LNCAP (cell line): Measurements from ENCODE around the gene ZNF57.

Experiments used
- TF ChIP-seq, protein P1 (sequence below): fragments of 450-650 bp; IDR thresholded peaks from 2 replicates; pipeline ENCODE4 v1.5.1; 2017; ENCODE audit warnings: mild to moderate bottlenecking

The ZNF57 gene

DNA sequence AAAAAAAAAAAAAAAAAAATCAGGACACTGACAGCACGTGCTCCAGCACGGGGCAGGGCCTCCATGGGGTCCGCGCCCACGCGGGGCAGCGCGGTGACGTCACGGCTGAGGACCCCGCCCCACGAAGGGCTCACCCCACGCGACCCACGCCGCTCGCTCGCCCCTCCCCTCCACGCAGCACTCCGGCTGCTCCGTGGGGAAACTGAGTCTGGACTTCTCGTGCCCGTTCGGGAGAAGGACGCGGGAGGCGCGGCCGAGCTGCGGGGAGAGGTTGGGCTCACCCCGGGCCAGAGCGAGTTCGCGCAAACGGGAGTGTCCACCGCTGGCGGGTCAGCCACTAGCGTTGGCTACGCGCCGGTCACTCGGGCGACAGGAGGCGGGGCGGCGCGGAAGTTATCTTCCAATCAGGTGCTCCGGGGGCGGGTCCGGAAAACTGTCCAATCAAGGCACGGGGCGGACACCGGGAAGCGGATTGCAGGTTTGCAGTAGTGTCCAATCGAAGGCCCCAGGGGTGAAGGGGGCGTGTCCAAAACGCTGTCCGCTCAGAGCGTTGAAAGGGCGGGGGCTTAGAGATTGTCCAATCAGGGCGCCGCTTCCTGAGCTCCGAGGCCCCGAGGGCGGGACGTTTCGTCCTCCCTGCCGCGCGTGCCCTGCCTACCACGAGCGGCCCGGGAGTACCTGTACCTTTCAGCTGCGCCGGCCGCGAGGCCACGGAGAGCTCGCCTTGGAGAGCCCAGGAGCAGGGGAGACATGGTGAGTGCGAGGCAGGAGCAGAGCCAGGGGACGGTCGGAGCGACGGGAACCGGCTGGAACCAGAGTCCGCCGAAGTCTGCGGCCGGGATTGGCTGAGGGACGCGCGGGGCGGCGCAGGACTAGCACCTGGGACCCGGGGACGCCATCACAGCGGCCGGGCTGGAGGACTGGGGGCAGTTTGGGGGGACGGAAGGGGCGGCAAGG lies at the start of gene ZNF57:
TSS of gene ZNF57 (plus strand) at position 633 of the 957 bp plus-strand sequence. CDS start at position 751, 118 bp downstream.
- TF ChIP-seq, protein P1, sequence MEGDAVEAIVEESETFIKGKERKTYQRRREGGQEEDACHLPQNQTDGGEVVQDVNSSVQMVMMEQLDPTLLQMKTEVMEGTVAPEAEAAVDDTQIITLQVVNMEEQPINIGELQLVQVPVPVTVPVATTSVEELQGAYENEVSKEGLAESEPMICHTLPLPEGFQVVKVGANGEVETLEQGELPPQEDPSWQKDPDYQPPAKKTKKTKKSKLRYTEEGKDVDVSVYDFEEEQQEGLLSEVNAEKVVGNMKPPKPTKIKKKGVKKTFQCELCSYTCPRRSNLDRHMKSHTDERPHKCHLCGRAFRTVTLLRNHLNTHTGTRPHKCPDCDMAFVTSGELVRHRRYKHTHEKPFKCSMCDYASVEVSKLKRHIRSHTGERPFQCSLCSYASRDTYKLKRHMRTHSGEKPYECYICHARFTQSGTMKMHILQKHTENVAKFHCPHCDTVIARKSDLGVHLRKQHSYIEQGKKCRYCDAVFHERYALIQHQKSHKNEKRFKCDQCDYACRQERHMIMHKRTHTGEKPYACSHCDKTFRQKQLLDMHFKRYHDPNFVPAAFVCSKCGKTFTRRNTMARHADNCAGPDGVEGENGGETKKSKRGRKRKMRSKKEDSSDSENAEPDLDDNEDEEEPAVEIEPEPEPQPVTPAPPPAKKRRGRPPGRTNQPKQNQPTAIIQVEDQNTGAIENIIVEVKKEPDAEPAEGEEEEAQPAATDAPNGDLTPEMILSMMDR: no peak

DNA sequence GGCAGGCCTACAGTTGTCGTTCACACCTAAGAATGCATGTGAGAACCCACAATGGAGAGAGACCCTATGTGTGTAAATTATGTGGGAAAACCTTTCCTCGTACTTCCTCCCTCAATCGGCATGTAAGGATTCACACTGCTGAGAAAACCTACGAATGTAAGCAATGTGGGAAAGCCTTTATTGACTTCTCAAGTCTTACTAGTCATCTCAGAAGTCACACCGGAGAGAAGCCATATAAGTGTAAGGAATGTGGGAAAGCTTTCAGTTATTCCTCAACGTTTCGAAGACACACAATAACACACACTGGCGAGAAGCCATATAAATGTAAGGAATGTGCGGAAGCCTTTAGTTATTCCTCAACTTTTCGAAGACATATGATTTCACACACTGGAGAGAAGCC lies 48.1 kb upstream of the ZNF57 start:
- TF ChIP-seq, protein P1: no peak

DNA sequence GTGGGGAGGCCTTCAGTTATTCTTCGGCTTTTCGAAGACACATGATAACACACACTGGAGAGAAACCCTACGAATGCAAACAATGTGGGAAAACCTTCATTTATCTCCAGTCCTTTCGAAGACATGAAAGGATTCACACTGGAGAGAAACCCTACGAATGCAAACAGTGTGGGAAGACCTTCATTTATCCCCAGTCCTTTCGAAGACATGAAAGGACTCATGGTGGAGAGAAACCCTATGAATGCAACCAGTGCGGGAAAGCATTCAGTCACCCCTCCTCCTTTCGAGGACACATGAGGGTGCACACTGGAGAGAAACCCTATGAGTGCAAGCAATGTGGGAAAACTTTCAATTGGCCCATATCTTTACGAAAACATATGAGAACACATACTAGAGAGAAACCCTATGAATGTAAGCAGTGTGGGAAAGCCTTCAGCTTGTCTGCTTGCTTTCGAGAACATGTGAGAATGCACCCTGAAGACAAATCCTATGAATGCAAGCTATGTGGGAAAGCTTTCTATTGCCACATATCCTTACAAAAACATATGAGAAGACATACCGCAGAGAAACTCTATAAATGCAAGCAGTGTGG lies 47.6 kb upstream of the ZNF57 start:
- TF ChIP-seq, protein P1: no peak

DNA sequence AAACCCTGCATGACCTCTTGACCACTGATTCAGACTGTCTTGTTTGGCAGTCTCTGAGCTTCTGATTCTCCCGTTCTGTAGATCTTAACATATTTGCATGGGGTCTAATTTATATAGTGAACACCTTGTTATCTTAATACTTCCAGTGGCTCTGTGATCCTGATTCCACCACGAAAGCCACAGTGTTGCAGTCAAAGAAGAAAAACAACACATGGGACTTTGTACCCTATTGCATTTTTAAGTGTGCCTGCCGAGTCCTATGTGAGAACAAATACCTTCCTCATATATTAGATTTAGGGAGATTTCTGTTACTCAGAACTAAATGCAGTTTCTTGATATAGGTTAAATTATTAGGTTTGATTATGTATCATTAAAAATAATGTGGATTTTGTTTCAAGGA lies 45.9 kb upstream of the ZNF57 start:
- TF ChIP-seq, protein P1: no peak

DNA sequence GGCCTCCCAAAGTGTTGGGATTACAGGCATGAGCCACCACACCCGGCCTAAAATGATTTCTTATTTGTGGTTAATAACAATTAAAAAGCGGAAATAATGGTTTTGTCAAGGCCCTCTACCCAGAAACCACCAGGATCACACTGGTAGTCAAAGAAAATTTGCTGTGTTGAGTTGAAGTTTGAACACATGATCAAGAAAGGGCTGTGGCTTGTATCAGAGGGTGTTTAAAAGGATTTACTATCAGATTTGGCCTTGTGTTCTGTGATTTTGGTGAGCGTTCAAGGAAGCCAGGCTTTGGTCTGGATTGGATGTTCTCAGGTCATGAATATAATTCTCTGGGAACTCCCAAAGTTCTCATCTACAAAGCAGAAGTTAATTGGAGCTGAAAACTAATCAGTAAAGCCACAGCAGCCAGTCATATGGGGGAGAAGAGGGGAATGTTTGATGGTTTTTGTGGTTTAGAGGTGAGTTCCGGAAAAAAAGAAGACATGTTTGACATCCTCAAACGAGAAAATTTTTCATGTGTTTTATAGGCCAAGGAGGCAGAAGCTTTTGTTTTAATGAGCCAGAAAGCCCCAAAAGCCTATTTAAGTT lies 44.2 kb upstream of the ZNF57 start:
- TF ChIP-seq, protein P1: no peak

DNA sequence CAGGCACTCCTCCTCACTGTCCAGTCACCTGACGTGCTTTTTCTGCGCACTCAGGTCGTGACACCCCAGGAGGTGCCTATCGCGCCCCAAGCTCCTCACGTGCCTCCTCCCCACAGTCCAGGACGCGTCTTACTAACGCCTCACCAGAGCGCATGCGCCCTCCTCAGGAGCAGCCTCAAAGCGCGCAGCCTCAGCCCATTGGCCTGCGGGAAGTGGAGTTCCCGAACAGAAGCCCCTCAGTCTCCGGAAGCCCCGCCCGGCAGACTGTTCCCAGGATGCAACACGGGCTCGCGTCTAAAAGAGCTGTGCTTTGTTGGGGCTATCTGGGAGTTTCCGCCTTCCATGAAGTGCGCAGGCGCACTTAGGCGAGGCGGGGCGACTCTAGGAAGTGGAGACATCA lies 41.9 kb upstream of the ZNF57 start:
- TF ChIP-seq, protein P1: no peak

DNA sequence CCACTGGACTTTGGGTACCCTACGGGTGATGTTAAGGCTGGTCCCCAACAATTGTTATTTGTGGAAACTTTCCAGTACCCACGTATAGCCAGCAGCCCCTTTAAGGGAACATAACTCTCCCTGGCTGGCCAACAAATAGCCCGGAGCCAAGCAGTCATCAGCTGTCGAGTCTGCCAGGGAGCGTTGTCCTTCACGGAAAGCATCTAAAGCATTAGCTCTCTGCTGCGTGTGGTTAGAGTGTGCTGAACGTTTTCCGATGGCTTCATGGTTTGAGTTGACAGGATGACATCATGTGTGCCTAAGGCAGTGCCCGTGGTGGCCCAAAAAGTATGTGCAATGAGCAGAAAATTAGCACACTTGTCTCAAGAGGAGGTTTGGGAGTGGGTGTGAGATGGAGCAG lies 36.9 kb upstream of the ZNF57 start:
- TF ChIP-seq, protein P1: no peak
